B cell (primary cell): ENCODE results near the gene HES6. TPM values are rescaled to one million over a fixed set of nuclear protein-coding genes. Genes with fewer than 3 reads are reported as not detected.
A peak's percentile ranks its signal among the peaks of the same experiment; 100 is the strongest.

Experiments used
- ATAC-seq: fragments of 200-7000 bp; cut with Tn5 transposase; one replicate; pipeline ENCODE4 v1.10.0; 2021; ENCODE audit warnings: low read depth, mild to moderate bottlenecking, moderate number of reproducible peaks, moderate library complexity
- CTCF ChIA-PET: fragments of 350-600 bp; sonication (Branson Sonifier 250); formaldehyde crosslinking; loops from one replicate; lab custom pipeline; 2021; ENCODE audit warnings: antibody characterized with exemption, inconsistent platforms; lab: Charles Lee
- POLR2A ChIA-PET: fragments of 350-600 bp; sonication (Branson Sonifier 250); formaldehyde crosslinking; loops from one replicate; lab custom pipeline; 2021; ENCODE audit warnings: antibody characterized with exemption; lab: Charles Lee
- DNase-seq: peaks from one replicate; pipeline ENCODE4 v3.0.0; 2013
- H2AFZ ChIP-seq: 2 replicates; pipeline ENCODE4 v1.6.1; 2012; ENCODE audit warnings: mild to moderate bottlenecking, low read depth, low read length; ENCODE audit not compliant: insufficient read depth, poor library complexity, severe bottlenecking
- H3K27ac ChIP-seq, 2 donors: 1 replicate in 1 of 2; 2 replicates in 1 of 2; pipeline ENCODE4 v1.5.1; 2012 to 2013; ENCODE audit warnings: low read length in 2 of 2, mild to moderate bottlenecking in 2 of 2, moderate library complexity in 1 of 2
- H3K27me3 ChIP-seq, 4 experiments: fragments of 200-600 bp in 1 of 4; sonication (generic) in 1 of 4; replicated peaks in 1 of 4; 1 replicate in 2 of 4; 2 replicates in 2 of 4; pipeline versions ENCODE4 v1.6.1 to v1.7.0; 2013 to 2016; ENCODE audit warnings: low read length in 3 of 4, mild to moderate bottlenecking in 2 of 4, mixed read lengths in 1 of 4, moderate library complexity in 1 of 4; ENCODE audit not compliant: insufficient read depth in 4 of 4, control insufficient read depth in 3 of 4; ENCODE audit errors: control extremely low read depth in 1 of 4
- H3K36me3 ChIP-seq, 2 experiments: replicated peaks in 1 of 2; 1 replicate in 1 of 2; 2 replicates in 1 of 2; pipeline versions ENCODE4 v1.6.1 to v1.7.1; 2013; ENCODE audit warnings: low read length in 1 of 2; ENCODE audit not compliant: insufficient read depth in 2 of 2, control insufficient read depth in 1 of 2; ENCODE audit errors: control extremely low read depth in 1 of 2, extremely low read depth in 1 of 2
- H3K4me1 ChIP-seq, 2 donors: fragments of 200-600 bp in 1 of 2; sonication (generic) in 1 of 2; 1 replicate in 1 of 2; 2 replicates in 1 of 2; pipeline versions ENCODE4 v1.5.1 to v1.6.1; 2013 to 2017; ENCODE audit warnings: low read length in 2 of 2; ENCODE audit not compliant: control insufficient read depth in 2 of 2, insufficient read depth in 2 of 2
- H3K4me2 ChIP-seq: replicated peaks from 2 replicates; pipeline ENCODE3; 2012; ENCODE audit warnings: mild to moderate bottlenecking, low read depth, low read length; ENCODE audit not compliant: poor library complexity, severe bottlenecking
- H3K4me3 ChIP-seq, 5 experiments: fragments of 200-600 bp in 1 of 5; sonication (generic) in 1 of 5; 1 replicate in 3 of 5; 2 replicates in 2 of 5; pipeline versions ENCODE4 v1.5.1 to v1.7.0; 2011 to 2016; ENCODE audit warnings: low read length in 4 of 5, mild to moderate bottlenecking in 4 of 5, low read depth in 2 of 5, control low read depth in 1 of 5, moderate library complexity in 1 of 5; ENCODE audit not compliant: insufficient read depth in 1 of 5; ENCODE audit errors: control extremely low read depth in 1 of 5, extremely low read depth in 1 of 5
- H3K79me2 ChIP-seq: fragments of 200-600 bp; sonication (generic); one replicate; pipeline ENCODE4 v1.6.0; 2016; ENCODE audit warnings: low read length; ENCODE audit not compliant: control insufficient read depth, insufficient read depth
- H3K9ac ChIP-seq: fragments of 200-600 bp; sonication (generic); 2 replicates; pipeline ENCODE4 v1.6.1; 2017; ENCODE audit warnings: mild to moderate bottlenecking, low read length, moderate library complexity
- H3K9me3 ChIP-seq, 3 donors: one replicate each; pipeline versions ENCODE4 v1.6.1 to v1.7.1; 2013; ENCODE audit warnings: low read length in 2 of 3; ENCODE audit not compliant: control insufficient read depth in 2 of 3, insufficient read depth in 1 of 3; ENCODE audit errors: control extremely low read depth in 1 of 3
- H4K20me1 ChIP-seq: 2 replicates; pipeline ENCODE4 v1.6.0; 2012; ENCODE audit warnings: mild to moderate bottlenecking, low read length; ENCODE audit not compliant: insufficient read depth, control insufficient read depth, poor library complexity, severe bottlenecking
- H3K27ac Mint-ChIP-seq: one replicate; pipeline ENCODE4 v1.8.0; 2021; ENCODE audit warnings: mixed read lengths
- H3K27me3 Mint-ChIP-seq: one replicate; pipeline ENCODE4 v1.8.0; 2021; ENCODE audit warnings: mixed read lengths
- H3K4me1 Mint-ChIP-seq: one replicate; pipeline ENCODE4 v1.8.0; 2021; ENCODE audit warnings: mixed read lengths
- H3K4me3 Mint-ChIP-seq: one replicate; pipeline ENCODE4 v1.8.0; 2021; ENCODE audit warnings: mixed read lengths
- H3K9me3 Mint-ChIP-seq: one replicate; pipeline ENCODE4 v1.8.0; 2022; ENCODE audit warnings: mixed read lengths; ENCODE audit not compliant: insufficient read depth
- CTCF ChIP-seq: fragments of 200-600 bp; IDR thresholded peaks from one replicate; pipeline ENCODE4 v1.8.0; 2022; ENCODE audit warnings: antibody characterized with exemption, mild to moderate bottlenecking
- EZH2 ChIP-seq: IDR thresholded peaks from 2 replicates; pipeline ENCODE4 v1.6.1; 2012; ENCODE audit warnings: borderline replicate concordance, low read depth, mild to moderate bottlenecking, moderate library complexity, low read length; ENCODE audit not compliant: insufficient read depth, poor library complexity, severe bottlenecking
- WGBS: methylation state at CpG from one replicate; pipeline ENCODE4 v1.1.5; 2013; ENCODE audit warnings: missing lambda C conversion rate; ENCODE audit not compliant: insufficient coverage; 5-methylcytosine and 5-hydroxymethylcytosine counted together
- intact Hi-C: fragments of 100-400 bp; cut with micrococcal nuclease; formaldehyde crosslinking; loops from one replicate; pipeline ENCODE4 v1.10.0; 2022
- polyA plus RNA-seq: library from polyadenylated mRNA; depleted of rRNA; stranded (reverse); fragments of >200 nt; gene quantifications from 2 replicates; pipeline ENCODE4 v1.2.3, GENCODE V29; 2012
- total RNA-seq, 2 donors: library from RNA; stranded (reverse); fragments of 120-200 nt in 1 of 2; gene quantifications; 1 replicate in 1 of 2; 2 replicates in 1 of 2; pipeline versions ENCODE4 v1.2.3 to v1.2.4, GENCODE V29; 2013 to 2022

HES6 gene
- total and polyA plus RNA-seq, 2 donors (not counting 1 experiment from before 2014, with no cell fraction given): 6.5 to 14.3 TPM

- ChIA-PET CTCF (interaction anchor here (0.6 kb wide), 1 partner anchor 140 kb away, joined by 3 read pairs; no protein-coding TSS in a partner anchor), POLR2A (no interaction called here)
Observed at GRCh38 chr2:238286987-238287736, 47.3 kb upstream of the HES6 start.

More at GRCh38 chr2:238286987-238287736, 47.3 kb upstream of the HES6 start:
- Histone ChIP-seq H3K9ac (peak overlapping the region; percentile 84), H3K4me1 (peaks cover 28 to 39% of the 10 kb centered on the region in 2 donors), H3K79me2 (peaks cover 61% of the 10 kb centered on the region), H3K4me3 (peak overlapping the region in 4 of 5 experiments; percentile 75 to 89 (median 84)), H3K27me3 (peaks cover 0 to 2% (median 0%) of the 10 kb centered on the region in 4 experiments), H2AFZ (no peak overlapping the region), H3K9me3 (peaks cover 0 to 4% (median 0%) of the 10 kb centered on the region in 3 donors), H3K27ac (no peak overlapping the region), H4K20me1 (peaks cover 33% of the 10 kb centered on the region), H3K4me2 (peak overlapping the region; percentile 90), H3K36me3 (no peaks in the 10 kb centered on the region)
- Mint-ChIP-seq H3K27ac (peak overlapping the region; percentile 32), H3K27me3 (no peaks in the 10 kb centered on the region), H3K4me1 (peaks cover 56% of the 10 kb centered on the region), H3K4me3 (peak overlapping the region; percentile 84), H3K9me3 (no peaks in the 10 kb centered on the region)
- ATAC-seq (no peak), DNase-seq (no peak)
- intact Hi-C loops: loop anchor here (10.0 kb wide), 1 partner anchor 612 kb away; no protein-coding TSS in a partner anchor
- 84% methylated on average over 10 of the region's 11 CpGs for WGBS
- TF ChIP-seq CTCF: no peak
- TF ChIP-seq EZH2: no peak
